Ovary (tissue), 9 donors: ENCODE measurements around the gene CACNG7. TPM values are rescaled to one million over a fixed set of nuclear protein-coding genes. Genes with fewer than 3 reads are reported as not detected.

Experiments used
- DNase-seq, 5 donors: peaks; one replicate each; pipeline ENCODE4 v3.0.0-alpha.2; 2019 to 2020
- H3K27ac ChIP-seq, 2 donors: fragments of 200-600 bp; one replicate each; pipeline versions ENCODE4 v1.5.1 to v1.8.0; 2019 to 2022
- H3K27me3 ChIP-seq: fragments of 200-600 bp; one replicate; pipeline ENCODE4 v1.8.0; 2022
- H3K36me3 ChIP-seq: fragments of 200-600 bp; sonication (generic); one replicate; pipeline ENCODE4 v1.5.1; 2019
- H3K4me1 ChIP-seq: one replicate; pipeline ENCODE4 v1.8.1; 2013; ENCODE audit warnings: mild to moderate bottlenecking, moderate library complexity; ENCODE audit not compliant: insufficient read depth
- H3K4me3 ChIP-seq: fragments of 200-600 bp; sonication (generic); one replicate; pipeline ENCODE4 v1.5.1; 2017
- H3K9me3 ChIP-seq, 2 donors: fragments of 200-600 bp in 1 of 2; sonication (generic) in 1 of 2; one replicate each; pipeline versions ENCODE4 v1.5.1 to v1.8.1; 2013 to 2019; ENCODE audit warnings: mild to moderate bottlenecking in 1 of 2, moderate library complexity in 1 of 2
- CTCF ChIP-seq, 3 donors: fragments of 450-650 bp in 2 of 3; fragments of 200-600 bp in 1 of 3; IDR thresholded peaks; one replicate each; pipeline versions ENCODE4 v1.5.1 to v1.8.0; 2016 to 2022; ENCODE audit warnings: antibody characterized with exemption in 3 of 3, mild to moderate bottlenecking in 1 of 3
- EP300 ChIP-seq: sonication (generic); formaldehyde crosslinking; IDR thresholded peaks from one replicate; pipeline ENCODE4 v1.6.1; 2017; ENCODE audit warnings: antibody characterized with exemption
- POLR2A ChIP-seq: fragments of 450-650 bp; IDR thresholded peaks from one replicate; pipeline ENCODE4 v1.6.1; 2017; ENCODE audit warnings: antibody characterized with exemption, mild to moderate bottlenecking, moderate library complexity
- WGBS, 3 donors: extraction: QIAGEN DNeasy Blood & Tissue Kit in 1 of 3; methylation state at CpG; one replicate each; pipeline versions ENCODE4 v1.1.5 to v1.1.7; 2013 to 2017; 5-methylcytosine and 5-hydroxymethylcytosine counted together
- intact Hi-C, 4 donors: fragments of 100-400 bp; cut with DNase I; formaldehyde crosslinking; loops; one replicate each; pipeline versions ENCODE4 v1.11.0 to v1.15.1; 2022 to 2023
- microRNA counts: library from miRNA; unstranded; fragments of <30 nt; microRNA quantifications from one replicate; lab custom pipeline; 2016
- polyA plus RNA-seq, 2 donors: library from polyadenylated mRNA; stranded (reverse); fragments of 200-250 nt in 1 of 2; fragments of 350-450 nt in 1 of 2; fragmentation: Illumina TruSeq in 1 of 2; extraction: RNeasy Lipid Tissue Mini Kit (QIAGEN cat#74804) in 1 of 2; gene quantifications; one replicate each; pipeline ENCODE4 v1.2.3, GENCODE V29; 2013 to 2014
- total RNA-seq, 7 donors: library from RNA; depleted of rRNA in 2 of 7; stranded (reverse); fragments of >200 nt in 2 of 7; fragmentation: NEBNext Ultra II Directional in 3 of 7; extraction: Animal tissue kit (Norgen Biotek cat#: 25700) in 3 of 7; gene quantifications; one replicate each; pipeline versions ENCODE4 v1.1.0 to v1.2.4, GENCODE V29; 2016 to 2023
- donor health status: DM: no; HTN: no; CAD: no; lungs with moderate emphysema.
- donor health status: DM: no; HTN: no; CAD: no.
- donor health status: Bipolar disorder and iron deficiency.
- donor health status: DM: yes; HTN: yes; CAD: no.
- donor health status: DM: no; HTN: no; CAD: no.
- donor health status: DM: yes; HTN: yes; CAD: no.

CACNG7 gene
- total and polyA plus RNA-seq, 9 donors: 0.02 TPM; not detected in 8

- H3K4me3 ChIP-seq: no peak overlapping the region
- no peaks in the 10 kb centered on the region for H3K27me3 ChIP-seq
- WGBS, 3 donors: 36 to 65% (median 65%) methylated on average over 3 of the region's 3 CpGs
- H3K36me3 ChIP-seq: no peaks in the 10 kb centered on the region
- H3K9me3 ChIP-seq: no peaks in the 10 kb centered on the region
- no peak for TF ChIP-seq POLR2A
- no peak for TF ChIP-seq EP300
- TF ChIP-seq CTCF (IDR thresholded peaks at IDR 0.05): no peak
- H3K27ac ChIP-seq: no peak overlapping the region
- no peak for DNase-seq
- no peaks in the 10 kb centered on the region for H3K4me1 ChIP-seq
- intact Hi-C loops: no loop called here
Observed at GRCh38 chr19:53993448-53993847, 84.4 kb downstream of the CACNG7 start.

MicroRNAs encoded within 50 kb of the gene (microRNA counts, 767-probe panel; counts per million panel counts)
- 530 counts per million, percentile 78 among the panel's probes with 10 or more counts for microRNA hsa-miR-935 (lab: Ali Mortazavi, UCI)

Other genes with a start within 250 kb of the CACNG7 start
- gene NLRP12, start 85.0 kb upstream of the CACNG7 start, total RNA-seq: under 1 TPM; 0.05 to 0.95 (median 0.17) TPM
- under 1 TPM; 0.05 to 0.15 TPM for gene NLRP12, start 85.0 kb upstream of the CACNG7 start, polyA plus RNA-seq
- 100 to 1,000 TPM in 5 of 7 donors, 10 to 100 TPM in 2; 27.5 to 216 (median 146) TPM for gene MYADM, start 41.4 kb upstream of the CACNG7 start, total RNA-seq
- gene MYADM, start 41.4 kb upstream of the CACNG7 start, polyA plus RNA-seq: 100 to 1,000 TPM in 1 of 2 donors, 10 to 100 TPM in 1; 86.3 to 134 TPM
- under 1 TPM in 1 of 7 donors, not detected in 6; 0.08 TPM for gene PRKCG, start 27.1 kb upstream of the CACNG7 start, total RNA-seq
- gene PRKCG, start 27.1 kb upstream of the CACNG7 start, polyA plus RNA-seq: under 1 TPM in 1 of 2 donors, not detected in 1; 0.04 TPM
- gene CACNG8, start 53.7 kb downstream of the CACNG7 start, total RNA-seq: under 1 TPM in 4 of 7 donors, not detected in 3; 0.03 to 0.12 (median 0.08) TPM
- gene CACNG8, start 53.7 kb downstream of the CACNG7 start, polyA plus RNA-seq: under 1 TPM; 0.06 to 0.13 TPM
- gene CACNG6, start 82.4 kb downstream of the CACNG7 start, total RNA-seq: 1 to 10 TPM in 1 of 7 donors, under 1 TPM in 1, not detected in 5; 0.15 to 3.2 TPM
- gene CACNG6, start 82.4 kb downstream of the CACNG7 start, polyA plus RNA-seq: not detected
- gene VSTM1, start 154.6 kb downstream of the CACNG7 start, total RNA-seq: not detected
- gene VSTM1, start 154.6 kb downstream of the CACNG7 start, polyA plus RNA-seq: not detected
- gene TARM1, start 172.1 kb downstream of the CACNG7 start, total RNA-seq: not detected
- gene TARM1, start 172.1 kb downstream of the CACNG7 start, polyA plus RNA-seq: not detected
- 1 to 10 TPM; 1.4 to 3.8 (median 2.1) TPM for gene OSCAR, start 191.5 kb downstream of the CACNG7 start, total RNA-seq
- gene OSCAR, start 191.5 kb downstream of the CACNG7 start, polyA plus RNA-seq: 1 to 10 TPM; 1.1 to 1.4 TPM
- 100 to 1,000 TPM in 3 of 7 donors, 10 to 100 TPM in 3, 1 to 10 TPM in 1; 6.2 to 110 (median 82.1) TPM for gene NDUFA3, start 193.6 kb downstream of the CACNG7 start, total RNA-seq
- gene NDUFA3, start 193.6 kb downstream of the CACNG7 start, polyA plus RNA-seq: 100 to 1,000 TPM in 1 of 2 donors, 10 to 100 TPM in 1; 58.3 to 110 TPM
- 10 to 100 TPM in 6 of 7 donors, 1 to 10 TPM in 1; 7.6 to 18.3 (median 12.8) TPM for gene TFPT, start 206.4 kb downstream of the CACNG7 start, total RNA-seq
- 10 to 100 TPM in 1 of 2 donors, 1 to 10 TPM in 1; 2.4 to 14.1 TPM for gene TFPT, start 206.4 kb downstream of the CACNG7 start, polyA plus RNA-seq
- gene PRPF31, start 206.5 kb downstream of the CACNG7 start, total RNA-seq: 10 to 100 TPM; 30.0 to 59.5 (median 48.8) TPM
- gene PRPF31, start 206.5 kb downstream of the CACNG7 start, polyA plus RNA-seq: 10 to 100 TPM; 51.1 to 62.2 TPM
- gene CNOT3, start 228.5 kb downstream of the CACNG7 start, total RNA-seq: 10 to 100 TPM; 14.4 to 44.8 (median 41.6) TPM
- gene CNOT3, start 228.5 kb downstream of the CACNG7 start, polyA plus RNA-seq: 10 to 100 TPM; 30.9 to 65.6 TPM